Esophagus squamous epithelium (tissue), 4 donors: ENCODE data around the gene SFMBT2.

Experiments
- CTCF ChIP-seq, 6 experiments: fragments of 450-650 bp in 4 of 6; fragments of 200-600 bp in 2 of 6; sonication (generic) in 2 of 6; IDR thresholded peaks; one replicate each; pipeline ENCODE4 v1.5.1; 2016 to 2019; ENCODE audit warnings: antibody characterized with exemption in 6 of 6, mild to moderate bottlenecking in 4 of 6, moderate library complexity in 4 of 6
- POLR2A ChIP-seq, 4 donors: fragments of 450-650 bp; IDR thresholded peaks; one replicate each; pipeline ENCODE4 v1.6.1; 2017; ENCODE audit warnings: antibody characterized with exemption in 4 of 4, mild to moderate bottlenecking in 4 of 4, moderate library complexity in 3 of 4

GRCh38 chr10:7123774-7124173 is 287.1 kb downstream of the SFMBT2 start:
- TF ChIP-seq CTCF (IDR thresholded peaks at IDR 0.05) (no peak), POLR2A (IDR thresholded peaks at IDR 0.05) (no peak)
